H1 (cell line): ENCODE data around the gene BTRC. TPM values are rescaled to one million over a fixed set of nuclear protein-coding genes. Genes with fewer than 3 reads are reported as not detected.

ENCODE experiments used
- CTCF ChIA-PET: fragments of 300-600 bp; sonication (Branson Sonifier 250); formaldehyde crosslinking; loops from one replicate; lab custom pipeline; 2021; ENCODE audit not compliant: partially characterized antibody; lab: Charles Lee
- POLR2A ChIA-PET: fragments of 300-600 bp; sonication (Branson Sonifier 250); formaldehyde crosslinking; loops from one replicate; lab custom pipeline; 2021; ENCODE audit warnings: inconsistent platforms; ENCODE audit not compliant: partially characterized antibody; lab: Charles Lee
- DNase-seq, 2 experiments: peaks; one replicate each; pipeline versions ENCODE4 v3.0.0 to v3.0.0-alpha.2; 2010 to 2022; ENCODE audit warnings: low spot score in 2 of 2, low read depth in 1 of 2, mixed read lengths in 1 of 2
- FAIRE-seq: peaks from 2 replicates; lab custom pipeline; 2011; peaks lifted over from hg19 to GRCh38; lab: Jason Lieb, UNC
- H2AFZ ChIP-seq: 2 replicates; pipeline ENCODE4 v1.8.1; 2012; ENCODE audit warnings: low read length, inconsistent platforms
- H2AK5ac ChIP-seq: 2 replicates; pipeline ENCODE4 v1.6.1; 2013; ENCODE audit warnings: low read depth, low read length
- H2BK120ac ChIP-seq: replicated peaks from 2 replicates; pipeline ENCODE3; 2013; ENCODE audit warnings: low read depth, low read length, inconsistent platforms
- H2BK12ac ChIP-seq: 2 replicates; pipeline ENCODE4 v1.6.1; 2013; ENCODE audit warnings: low read depth, low read length
- H2BK15ac ChIP-seq: 2 replicates; pipeline ENCODE4 v1.6.1; 2013; ENCODE audit warnings: low read length
- H2BK20ac ChIP-seq: 2 replicates; pipeline ENCODE4 v1.6.1; 2013; ENCODE audit warnings: low read length
- H2BK5ac ChIP-seq: 2 replicates; pipeline ENCODE4 v1.6.1; 2013; ENCODE audit warnings: low read depth, low read length
- H3K14ac ChIP-seq: 2 replicates; pipeline ENCODE4 v1.6.1; 2013; ENCODE audit warnings: inconsistent platforms; ENCODE audit not compliant: insufficient read length
- H3K18ac ChIP-seq: 2 replicates; pipeline ENCODE4 v1.6.1; 2013; ENCODE audit warnings: low read length; ENCODE audit errors: extremely low read depth
- H3K23ac ChIP-seq: 2 replicates; pipeline ENCODE4 v1.6.1; 2013; ENCODE audit warnings: inconsistent platforms; ENCODE audit not compliant: insufficient read length
- H3K23me2 ChIP-seq: 2 replicates; pipeline ENCODE4 v1.6.1; 2013; ENCODE audit warnings: low read depth, low read length
- H3K27ac ChIP-seq: 2 replicates; pipeline ENCODE4 v1.6.1; 2011; ENCODE audit warnings: low read depth, low read length, inconsistent platforms
- H3K27me3 ChIP-seq, 4 experiments: replicated peaks in 1 of 4; 1 replicate in 1 of 4; 2 replicates in 3 of 4; pipeline versions ENCODE4 v1.6.1 to v1.8.1; 2011 to 2013; ENCODE audit warnings: low read length in 3 of 4, mild to moderate bottlenecking in 3 of 4, inconsistent platforms in 2 of 4, mixed read lengths in 2 of 4, moderate library complexity in 1 of 4; ENCODE audit not compliant: control insufficient read depth in 3 of 4, insufficient read depth in 3 of 4; ENCODE audit errors: extremely low read depth in 1 of 4
- H3K36me3 ChIP-seq, 4 experiments: 2 replicates each; pipeline versions ENCODE4 v1.6.1 to v1.8.1; 2011 to 2013; ENCODE audit warnings: mild to moderate bottlenecking in 4 of 4, low read length in 3 of 4, moderate library complexity in 2 of 4, control low read depth in 1 of 4, inconsistent platforms in 1 of 4; ENCODE audit not compliant: insufficient read depth in 4 of 4, control insufficient read depth in 2 of 4
- H3K4ac ChIP-seq: replicated peaks from 2 replicates; pipeline ENCODE3; 2013; ENCODE audit warnings: low read length, low read depth, mixed read lengths, inconsistent platforms; ENCODE audit not compliant: insufficient read length
- H3K4me1 ChIP-seq, 4 experiments: replicated peaks in 1 of 4; 1 replicate in 1 of 4; 2 replicates in 3 of 4; pipeline versions ENCODE4 v1.6.1 to v1.8.1; 2011 to 2013; ENCODE audit warnings: low read length in 3 of 4, inconsistent platforms in 2 of 4, mixed read lengths in 1 of 4; ENCODE audit not compliant: insufficient read depth in 4 of 4, control insufficient read depth in 3 of 4
- H3K4me2 ChIP-seq, 2 experiments: 2 replicates each; pipeline versions ENCODE4 v1.6.1 to v1.8.1; 2011 to 2013; ENCODE audit warnings: low read depth in 2 of 2, low read length in 2 of 2, control low read depth in 1 of 2, inconsistent platforms in 1 of 2, mild to moderate bottlenecking in 1 of 2; ENCODE audit not compliant: insufficient read depth in 1 of 2
- H3K4me3 ChIP-seq, 4 experiments: fragments of 200-600, 300-600 bp in 1 of 4; sonication (generic), shearing (Covaris generic), sonication (Bioruptor Twin) in 1 of 4; 2 replicates each; pipeline versions ENCODE4 v1.5.1 to v1.8.1; 2011 to 2016; ENCODE audit warnings: low read length in 4 of 4, low read depth in 3 of 4, control low read depth in 2 of 4, inconsistent platforms in 2 of 4, mild to moderate bottlenecking in 2 of 4, mixed read lengths in 1 of 4, moderate library complexity in 1 of 4; ENCODE audit not compliant: insufficient read depth in 2 of 4; ENCODE audit errors: extremely low read depth in 1 of 4
- H3K56ac ChIP-seq: replicated peaks from 2 replicates; pipeline ENCODE3; 2013; ENCODE audit warnings: low read depth, mild to moderate bottlenecking, mixed read lengths, low read length, inconsistent platforms; ENCODE audit not compliant: insufficient read length
- H3K79me1 ChIP-seq: 2 replicates; pipeline ENCODE4 v1.6.1; 2013; ENCODE audit warnings: low read depth, low read length, control low read depth
- H3K79me2 ChIP-seq, 2 experiments: 2 replicates each; pipeline versions ENCODE4 v1.6.1 to v1.8.1; 2012 to 2013; ENCODE audit warnings: low read length in 2 of 2, mild to moderate bottlenecking in 2 of 2, inconsistent platforms in 1 of 2; ENCODE audit not compliant: insufficient read depth in 2 of 2, control insufficient read depth in 1 of 2
- H3K9ac ChIP-seq, 4 experiments: replicated peaks in 1 of 4; 1 replicate in 1 of 4; 2 replicates in 3 of 4; pipeline versions ENCODE4 v1.6.1 to v1.8.1; 2011 to 2013; ENCODE audit warnings: low read depth in 3 of 4, low read length in 3 of 4, control low read depth in 2 of 4, mild to moderate bottlenecking in 2 of 4, moderate library complexity in 2 of 4, inconsistent platforms in 1 of 4; ENCODE audit errors: extremely low read depth in 1 of 4
- H3K9me3 ChIP-seq, 2 experiments: 2 replicates each; pipeline versions ENCODE4 v1.6.1 to v1.8.1; 2012 to 2013; ENCODE audit warnings: mild to moderate bottlenecking in 2 of 2, moderate library complexity in 2 of 2, control low read depth in 1 of 2, inconsistent platforms in 1 of 2, low read depth in 1 of 2, low read length in 1 of 2, mixed read lengths in 1 of 2; ENCODE audit not compliant: insufficient read depth in 2 of 2
- H4K20me1 ChIP-seq, 2 experiments: replicated peaks in 1 of 2; 2 replicates each; pipeline versions ENCODE3 to v1.8.1; 2011 to 2013; ENCODE audit warnings: inconsistent platforms in 2 of 2, low read length in 2 of 2, mild to moderate bottlenecking in 1 of 2; ENCODE audit not compliant: insufficient read depth in 2 of 2, control insufficient read depth in 1 of 2
- H4K5ac ChIP-seq: 2 replicates; pipeline ENCODE4 v1.6.1; 2013; ENCODE audit warnings: low read length, low read depth, mixed read lengths, inconsistent platforms; ENCODE audit not compliant: insufficient read length
- H4K8ac ChIP-seq: 2 replicates; pipeline ENCODE4 v1.8.0; 2013; ENCODE audit warnings: mild to moderate bottlenecking, moderate library complexity, low read length, inconsistent platforms; ENCODE audit not compliant: insufficient read depth; ENCODE audit errors: extremely low read depth
- H4K91ac ChIP-seq: replicated peaks from 2 replicates; pipeline ENCODE3; 2013; ENCODE audit warnings: low read length, mixed read lengths, inconsistent platforms; ENCODE audit not compliant: insufficient read length
- CEBPB ChIP-seq: IDR thresholded peaks from 2 replicates; pipeline ENCODE4 v1.6.1; 2012; ENCODE audit warnings: low read depth, low read length
- SUZ12 ChIP-seq: fragments of 200-600 bp; sonication (generic); IDR thresholded peaks from 2 replicates; pipeline ENCODE4 v1.6.1; 2012; ENCODE audit warnings: mild to moderate bottlenecking, inconsistent platforms, low read length, moderate library complexity, mixed read lengths
- WGBS, 2 experiments: shearing (Covaris generic) in 1 of 2; methylation state at CpG; one replicate each; pipeline versions ENCODE4 v1.1.6 to v1.1.7; 2013 to 2015; ENCODE audit warnings: low lambda C conversion rate in 2 of 2, mixed read lengths in 2 of 2, inconsistent platforms in 1 of 2, low coverage in 1 of 2, missing lambda C conversion rate in 1 of 2; ENCODE audit not compliant: insufficient replicate concordance in 2 of 2, insufficient coverage in 1 of 2, insufficient read length in 1 of 2; ENCODE audit errors: extremely low coverage in 1 of 2, missing lambda C conversion rate in 1 of 2; 5-methylcytosine and 5-hydroxymethylcytosine counted together
- polyA plus RNA-seq, 7 experiments: library from polyadenylated mRNA; depleted of rRNA in 3 of 7; stranded (reverse) in 5 of 7; unstranded in 2 of 7; fragments of >200 nt in 5 of 7; fragments of 200-250 nt in 2 of 7; gene quantifications; 1 replicate in 5 of 7; 2 replicates in 1 of 7; 4 replicates in 1 of 7; pipeline versions ENCODE4 v1.2.1 to v1.2.3, GENCODE V29; 2011 to 2013; ENCODE audit warnings: missing spikeins in 2 of 7, mixed read lengths in 2 of 7
- total RNA-seq: library from RNA; stranded (reverse); fragmentation: NEBNext Ultra II Directional; extraction: Animal tissue kit (Norgen Biotek cat#: 25700); gene quantifications from 2 replicates; pipeline ENCODE4 v1.2.1, GENCODE V29; 2021

Gene BTRC
- total and polyA plus RNA-seq, 2 of the 8 experiments (the other 6 are each of a cell fraction or from before 2014, with no cell fraction given) = 9.9 to 24.7 TPM

DNA sequence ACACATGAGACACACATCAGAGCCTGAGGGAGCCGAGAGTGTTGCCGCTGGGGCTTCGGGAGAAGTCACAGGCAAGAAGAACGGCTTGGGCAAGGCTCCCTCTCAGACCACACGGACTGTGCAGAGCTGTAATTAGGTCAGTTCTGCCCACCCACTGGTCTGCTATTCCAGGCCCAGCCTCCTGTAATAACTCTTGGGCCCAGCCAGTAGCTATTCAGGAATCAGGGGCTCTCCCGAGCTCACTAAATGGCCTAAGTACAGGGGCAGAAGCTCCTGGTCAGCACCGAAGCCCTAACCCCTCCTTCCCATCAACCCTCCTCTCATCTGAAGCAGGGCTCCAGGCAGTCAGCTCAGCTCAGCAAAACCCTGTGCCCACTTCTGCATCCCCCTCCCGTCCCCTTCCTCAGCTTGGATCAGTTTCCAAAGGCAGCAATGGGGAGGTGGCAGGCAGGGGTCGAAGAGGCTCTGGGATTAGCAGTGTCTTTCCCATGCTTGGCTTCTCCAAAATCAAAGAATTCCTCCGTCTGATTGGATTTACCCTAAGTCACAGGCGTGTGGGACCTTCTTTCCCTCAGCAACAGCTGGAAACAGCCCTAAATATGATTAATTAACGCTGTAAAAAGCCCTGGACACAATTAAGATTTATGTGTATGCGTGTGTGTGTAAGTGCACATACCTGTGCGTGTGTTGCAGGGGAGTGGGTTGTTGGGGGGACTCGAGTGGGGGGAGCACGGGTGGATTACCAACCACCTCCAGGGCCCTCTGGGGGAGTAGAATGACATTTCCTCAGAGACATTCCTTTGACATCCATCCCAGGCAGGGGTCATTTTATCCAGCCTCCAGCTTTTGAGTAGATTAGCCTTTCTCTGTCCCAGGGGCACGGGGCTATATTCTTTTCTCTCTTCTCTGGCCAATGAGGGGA lies 48.4 kb upstream of the BTRC start:
- H3K27me3 ChIP-seq = no peaks in the 10 kb centered on the region; a peak in 2 of 7 replicates
- H4K20me1 ChIP-seq = no peaks in the 10 kb centered on the region
- H2BK20ac ChIP-seq = no peak overlapping the region
- no peaks in the 10 kb centered on the region for H3K36me3 ChIP-seq
- no peak overlapping the region for H2AK5ac ChIP-seq
- no peak overlapping the region for H4K5ac ChIP-seq
- no peak overlapping the region for H3K27ac ChIP-seq
- H2BK15ac ChIP-seq = no peak overlapping the region
- no peaks in the 10 kb centered on the region for H3K79me1 ChIP-seq
- peaks cover 0 to 5% (median under 1%) of the 10 kb centered on the region in 4 experiments; a peak in 3 of 7 replicates for H3K4me1 ChIP-seq
- H3K56ac ChIP-seq = no peak overlapping the region
- 81% methylated on average over 16 of the region's 17 CpGs; no CpG with 5 or more reads in 1 of the 2 experiments for WGBS, 2 experiments
- ChIA-PET CTCF (interaction anchor here (0.6 to 19.2 kb wide), 7 partner anchors 12 to 161 kb away, joined by 3 to 417 read pairs (median 9); no protein-coding TSS in a partner anchor), POLR2A (interaction anchor here (0.6 to 1.0 kb wide), 2 partner anchors 13 to 56 kb away, joined by 3 read pairs; no protein-coding TSS in a partner anchor)
- H3K4me3 ChIP-seq = no peak overlapping the region
- H3K4ac ChIP-seq = no peak overlapping the region
- H3K18ac ChIP-seq = no peak overlapping the region
- no peak overlapping the region for H3K23ac ChIP-seq
- H3K14ac ChIP-seq = no peak overlapping the region
- no peak overlapping the region for H2BK5ac ChIP-seq
- no peak overlapping the region for H2AFZ ChIP-seq
- H4K8ac ChIP-seq = no peak overlapping the region
- FAIRE-seq = no peak
- H3K4me2 ChIP-seq = no peak overlapping the region
- H4K91ac ChIP-seq = no peak overlapping the region
- DNase-seq = no peak
- H3K9me3 ChIP-seq = no peaks in the 10 kb centered on the region
- no peak overlapping the region for H3K9ac ChIP-seq
- TF ChIP-seq CEBPB (no peak), SUZ12 (0 out of 2 replicates have a peak, but pooled peaks have one; percentile 23)
- H3K23me2 ChIP-seq = no peaks in the 10 kb centered on the region
- no peaks in the 10 kb centered on the region for H3K79me2 ChIP-seq
- no peak overlapping the region for H2BK12ac ChIP-seq
- no peak overlapping the region for H2BK120ac ChIP-seq
